Activated CD8-positive, alpha-beta memory T cell treated with anti-CD3 and anti-CD28 coated beads for 24 hours (primary cell): ENCODE measurements around the gene COL26A1.
"Not testable (repeated sequence)": the region's sequence is repeated elsewhere in the genome, so short reads cannot be mapped to it uniquely, and the experiment has no call there.

Experiments used
- DNase-seq: peaks from one replicate; pipeline ENCODE4 v3.0.0-alpha.2; 2020

COL26A1 gene

DNA sequence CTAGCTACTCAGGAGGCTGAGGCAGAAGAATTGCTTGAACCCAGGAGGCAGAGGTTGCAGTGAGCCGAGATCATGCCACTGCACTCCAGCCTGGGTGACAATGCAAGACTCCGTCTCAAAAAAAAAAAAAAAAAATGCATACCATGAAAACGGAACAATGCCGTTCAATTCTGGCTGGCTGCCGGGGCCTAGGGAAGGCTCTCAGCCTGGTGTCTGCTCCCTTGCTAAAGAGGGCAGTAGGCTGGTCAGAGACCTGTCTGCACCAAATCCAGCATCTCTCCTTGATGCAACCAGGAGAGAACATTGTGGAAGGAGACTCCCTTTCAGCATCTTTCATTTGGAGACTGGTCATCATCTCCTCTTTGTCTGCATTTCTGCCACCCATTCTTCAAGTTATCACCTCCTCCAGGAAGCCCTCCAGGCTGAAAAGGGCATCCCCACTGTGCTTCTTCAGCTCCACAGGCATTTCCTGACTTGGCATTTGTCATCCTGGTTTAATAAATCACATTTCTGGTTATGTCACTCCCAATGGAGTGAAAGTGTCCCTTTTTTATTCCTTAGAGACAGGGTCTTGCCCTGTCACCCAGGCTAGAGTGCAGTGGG lies 241.8 kb downstream of the COL26A1 start:
- DNase-seq = no peak

DNA sequence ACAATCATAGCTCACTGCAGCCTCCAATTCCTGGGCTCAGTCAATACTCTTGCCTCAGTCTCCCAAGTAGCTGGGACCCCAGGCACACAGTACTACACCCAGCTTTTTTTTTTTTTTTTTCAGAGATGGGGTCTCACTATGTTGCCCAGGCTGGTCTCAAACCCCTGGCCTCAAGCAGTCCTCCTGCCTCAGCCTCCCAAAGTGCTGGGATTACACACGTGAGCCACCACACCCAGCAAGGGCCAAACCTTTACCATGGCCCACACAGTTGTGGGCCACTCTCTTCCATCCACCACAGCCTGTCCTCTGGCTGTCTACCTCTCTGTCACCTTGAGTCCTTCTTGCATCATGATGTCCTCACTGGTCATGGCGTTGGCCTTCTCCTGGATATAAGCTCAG lies 242.3 kb downstream of the COL26A1 start:
- not testable (repeated sequence) for DNase-seq

DNA sequence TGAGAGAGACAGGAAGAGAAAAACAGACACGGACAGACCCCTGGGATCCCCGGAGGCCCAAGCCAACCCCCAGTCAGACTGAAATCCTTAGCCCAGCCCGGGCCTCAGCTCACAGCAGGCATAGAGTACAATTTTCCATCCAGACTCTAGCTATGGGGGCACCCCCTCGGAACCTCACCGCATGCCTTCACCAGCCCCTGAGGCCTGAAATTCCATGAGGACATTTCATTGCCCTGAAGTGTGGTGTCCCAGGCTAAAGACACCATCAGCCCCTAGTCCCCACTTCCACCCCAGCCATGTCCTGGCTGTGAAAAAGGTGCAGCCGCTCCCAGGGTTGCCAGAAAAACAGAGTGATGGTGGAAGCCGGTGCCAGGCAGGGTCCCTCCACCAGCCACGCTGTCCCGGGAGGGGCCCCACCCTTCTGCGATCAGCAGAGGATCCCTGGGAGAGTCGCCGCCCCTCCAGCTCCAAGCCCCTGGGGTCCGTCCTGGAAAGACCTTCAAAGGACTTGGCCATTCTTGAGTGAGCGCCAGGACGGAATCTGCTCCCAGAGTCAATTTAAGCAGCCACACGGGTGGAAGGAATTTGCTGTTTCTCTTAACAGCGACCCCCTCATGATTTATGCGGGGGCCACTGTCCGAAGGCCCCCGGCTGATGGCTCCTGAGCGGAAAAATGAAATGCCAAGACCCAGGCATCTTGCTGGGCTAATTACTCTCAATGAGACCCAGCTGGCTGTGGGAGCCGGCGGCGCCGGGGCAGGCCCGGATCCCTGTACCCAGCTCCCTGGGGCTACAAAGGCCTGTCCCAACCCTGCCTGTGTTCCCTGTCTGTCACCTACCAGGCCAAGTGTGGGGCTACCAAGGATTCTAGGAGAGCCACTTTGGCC lies 243.2 kb downstream of the COL26A1 start:
- no peak for DNase-seq

DNA sequence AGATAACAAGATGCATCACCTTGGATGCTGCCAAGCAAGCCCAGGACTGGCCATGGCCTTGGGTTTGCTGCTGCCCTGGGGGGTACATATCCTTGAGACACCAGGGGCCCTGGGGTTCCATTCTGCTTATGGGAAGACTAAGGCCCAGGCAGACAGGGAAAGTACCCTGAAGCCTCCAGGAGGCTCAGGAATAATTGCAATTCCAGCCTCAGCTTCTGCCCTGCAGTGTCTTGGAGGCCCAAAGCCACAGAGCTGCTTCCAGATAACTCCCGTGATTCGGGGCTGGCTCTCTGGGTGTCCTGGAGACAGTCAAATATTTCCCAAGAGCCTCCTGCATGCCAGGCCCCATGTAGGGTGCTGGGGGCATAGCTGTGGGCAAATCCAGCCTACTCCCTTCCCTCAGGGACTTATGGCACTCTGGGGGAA lies 243.8 kb downstream of the COL26A1 start:
- no peak for DNase-seq
